PC-9 (cell line): ENCODE measurements around the gene IL1RAPL1. TPM values are rescaled to one million over a fixed set of nuclear protein-coding genes. Genes with fewer than 3 reads are reported as not detected.

Source experiments
- BruUV-seq: library from RNA; stranded (reverse); fragments of 400-500 nt; replicated peaks from 2 replicates; lab custom pipeline; 2021; lab: Mats Ljungman, UMichigan
- CTCF ChIA-PET: fragments of 300-600 bp; sonication (Branson Sonifier 250); formaldehyde crosslinking; loops from one replicate; lab custom pipeline; 2022; ENCODE audit warnings: antibody characterized with exemption; lab: Charles Lee
- POLR2A ChIA-PET: fragments of 300-600 bp; sonication (Branson Sonifier 250); formaldehyde crosslinking; loops from one replicate; lab custom pipeline; 2022; ENCODE audit warnings: antibody characterized with exemption; ENCODE audit not compliant: unreplicated experiment; lab: Charles Lee
- DNase-seq, 2 experiments: peaks; one replicate each; pipeline versions ENCODE4 v3.0.0 to v3.0.0-alpha.2; 2015 to 2022; ENCODE audit warnings: mixed read lengths in 1 of 2
- H2AFZ ChIP-seq: fragments of 200-600 bp; sonication (generic); 2 replicates; pipeline ENCODE4 v1.8.1; 2017; ENCODE audit warnings: antibody characterized with exemption
- H3F3A ChIP-seq: fragments of 200-600 bp; sonication (generic); 2 replicates; pipeline ENCODE4 v1.8.1; 2017; ENCODE audit warnings: antibody characterized with exemption, mild to moderate bottlenecking, low read depth; ENCODE audit not compliant: insufficient read depth
- H3K27ac ChIP-seq: fragments of 200-600 bp; sonication (generic); 2 replicates; pipeline ENCODE4 v1.6.1; 2016; ENCODE audit warnings: mixed run types
- H3K27me3 ChIP-seq: fragments of 200-600 bp; sonication (generic); 2 replicates; pipeline ENCODE4 v1.6.1; 2016; ENCODE audit warnings: low read depth, mixed run types; ENCODE audit not compliant: insufficient read depth
- H3K36me3 ChIP-seq: fragments of 200-600 bp; sonication (generic); 2 replicates; pipeline ENCODE4 v1.6.1; 2016; ENCODE audit warnings: low read depth, mixed run types
- H3K4me1 ChIP-seq: fragments of 200-600 bp; sonication (generic); replicated peaks from 2 replicates; pipeline ENCODE4 v1.6.1; 2016; ENCODE audit warnings: mixed run types; ENCODE audit not compliant: insufficient read depth
- H3K4me2 ChIP-seq: fragments of 200-600 bp; sonication (generic); 2 replicates; pipeline ENCODE4 v1.6.1; 2017; ENCODE audit warnings: mixed run types
- H3K4me3 ChIP-seq: fragments of 200-600 bp; sonication (generic); 2 replicates; pipeline ENCODE4 v1.6.1; 2016; ENCODE audit warnings: mixed run types
- H3K79me2 ChIP-seq: fragments of 200-600 bp; sonication (generic); 2 replicates; pipeline ENCODE4 v1.6.1; 2017; ENCODE audit warnings: low read depth, mixed run types
- H3K9me2 ChIP-seq: fragments of 200-600 bp; sonication (generic); 2 replicates; pipeline ENCODE4 v1.8.1; 2017; ENCODE audit warnings: mild to moderate bottlenecking; ENCODE audit not compliant: insufficient read depth
- H3K9me3 ChIP-seq: fragments of 200-600 bp; sonication (generic); 2 replicates; pipeline ENCODE4 v1.8.1; 2016; ENCODE audit warnings: low read depth; ENCODE audit not compliant: insufficient read depth
- H4K20me1 ChIP-seq: fragments of 200-600 bp; sonication (generic); 2 replicates; pipeline ENCODE4 v1.8.1; 2017; ENCODE audit not compliant: insufficient read depth
- EZH2 ChIP-seq: fragments of 200-600 bp; sonication (generic); IDR thresholded peaks from 2 replicates; pipeline ENCODE4 v1.8.0; 2017; ENCODE audit warnings: antibody characterized with exemption, low read depth
- intact Hi-C: fragments of 100-400 bp; cut with micrococcal nuclease; formaldehyde crosslinking; loops from one replicate; pipeline ENCODE4 v1.10.0; 2022; ENCODE audit not compliant: unreplicated experiment
- total RNA-seq: library from RNA; stranded (reverse); gene quantifications from 2 replicates; pipeline ENCODE4 v1.2.3, GENCODE V29; 2021
- TF ChIP-seq, protein P1 (sequence below): fragments of 200-600 bp; sonication (generic); conservative IDR thresholded peaks from 2 replicates; pipeline ENCODE4 v1.6.1; 2017; ENCODE audit warnings: mixed run types, antibody characterized with exemption, mild to moderate bottlenecking, moderate library complexity

The IL1RAPL1 gene
- total RNA-seq, 1 experiment from 2014 or later: 0.26 TPM

DNA sequence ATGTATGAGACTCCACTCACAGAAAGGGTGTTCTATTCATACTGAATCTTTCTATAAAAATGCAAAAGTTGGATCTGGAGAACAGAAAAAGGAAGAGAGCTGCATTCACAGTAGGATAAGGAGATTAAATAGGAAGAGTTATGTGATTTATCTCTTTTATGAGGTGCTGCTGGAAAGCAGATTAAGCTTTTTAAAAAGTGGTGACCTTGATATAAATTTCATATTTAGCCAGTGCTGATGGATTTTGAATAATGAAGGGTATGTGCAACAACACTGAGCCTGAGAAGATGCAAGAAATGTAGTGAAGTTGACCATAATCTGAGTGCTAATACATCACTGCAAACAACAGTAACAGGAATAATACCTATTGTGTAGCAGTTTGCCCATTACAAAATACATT is 795.6 kb downstream of the IL1RAPL1 start:
- ChIA-PET CTCF (no interaction called here), POLR2A (no interaction called here)
- DNase-seq: no peak
- TF ChIP-seq, protein P1, sequence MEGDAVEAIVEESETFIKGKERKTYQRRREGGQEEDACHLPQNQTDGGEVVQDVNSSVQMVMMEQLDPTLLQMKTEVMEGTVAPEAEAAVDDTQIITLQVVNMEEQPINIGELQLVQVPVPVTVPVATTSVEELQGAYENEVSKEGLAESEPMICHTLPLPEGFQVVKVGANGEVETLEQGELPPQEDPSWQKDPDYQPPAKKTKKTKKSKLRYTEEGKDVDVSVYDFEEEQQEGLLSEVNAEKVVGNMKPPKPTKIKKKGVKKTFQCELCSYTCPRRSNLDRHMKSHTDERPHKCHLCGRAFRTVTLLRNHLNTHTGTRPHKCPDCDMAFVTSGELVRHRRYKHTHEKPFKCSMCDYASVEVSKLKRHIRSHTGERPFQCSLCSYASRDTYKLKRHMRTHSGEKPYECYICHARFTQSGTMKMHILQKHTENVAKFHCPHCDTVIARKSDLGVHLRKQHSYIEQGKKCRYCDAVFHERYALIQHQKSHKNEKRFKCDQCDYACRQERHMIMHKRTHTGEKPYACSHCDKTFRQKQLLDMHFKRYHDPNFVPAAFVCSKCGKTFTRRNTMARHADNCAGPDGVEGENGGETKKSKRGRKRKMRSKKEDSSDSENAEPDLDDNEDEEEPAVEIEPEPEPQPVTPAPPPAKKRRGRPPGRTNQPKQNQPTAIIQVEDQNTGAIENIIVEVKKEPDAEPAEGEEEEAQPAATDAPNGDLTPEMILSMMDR: no peak
- TF ChIP-seq EZH2: no peak
- intact Hi-C loops: no loop called here
- no peaks in the 10 kb centered on the region for H3K36me3 ChIP-seq
- no peaks in the 10 kb centered on the region for H3K9me3 ChIP-seq
- no TSS peak for BruUV-seq
- H3K4me3 ChIP-seq: no peak overlapping the region
- no peaks in the 10 kb centered on the region for H3K27me3 ChIP-seq
- H3K4me2 ChIP-seq: no peak overlapping the region
- H3K27ac ChIP-seq: no peak overlapping the region
- H2AFZ ChIP-seq: no peak overlapping the region
- H3K79me2 ChIP-seq: no peaks in the 10 kb centered on the region
- H3K4me1 ChIP-seq: no peaks in the 10 kb centered on the region
- H4K20me1 ChIP-seq: no peaks in the 10 kb centered on the region
- H3F3A ChIP-seq: no peaks in the 10 kb centered on the region
- H3K9me2 ChIP-seq: no peaks in the 10 kb centered on the region

DNA sequence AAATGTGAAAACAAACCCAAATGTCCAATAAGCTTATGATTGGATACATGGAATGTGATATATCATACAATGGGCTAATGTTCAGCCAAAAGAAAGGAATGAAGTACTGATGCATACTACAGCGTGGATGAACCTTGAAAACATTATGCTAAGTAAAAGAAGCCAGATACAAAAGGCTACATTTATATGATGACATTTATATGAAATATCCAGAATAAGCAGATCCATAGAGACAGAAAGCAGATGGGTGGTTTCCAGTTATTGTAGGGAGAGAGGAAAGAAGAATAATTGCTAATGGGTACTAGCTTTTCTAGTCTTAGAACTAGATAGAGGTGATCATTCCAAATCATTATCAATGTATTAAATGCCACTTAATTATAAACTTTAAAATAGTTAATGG is 801.3 kb downstream of the IL1RAPL1 start:
- Histone ChIP-seq H3K9me2 (no peaks in the 10 kb centered on the region), H2AFZ (no peak overlapping the region), H3K79me2 (no peaks in the 10 kb centered on the region), H3K4me1 (no peaks in the 10 kb centered on the region), H4K20me1 (no peaks in the 10 kb centered on the region), H3K27ac (no peak overlapping the region), H3K4me3 (no peak overlapping the region), H3K36me3 (no peaks in the 10 kb centered on the region), H3F3A (no peaks in the 10 kb centered on the region), H3K9me3 (no peaks in the 10 kb centered on the region), H3K27me3 (no peaks in the 10 kb centered on the region), H3K4me2 (no peak overlapping the region)
- TF ChIP-seq EZH2: no peak
- TF ChIP-seq, protein P1: no peak
- ChIA-PET CTCF (no interaction called here), POLR2A (no interaction called here)
- intact Hi-C loops: no loop called here
- BruUV-seq: no TSS peak
- no peak for DNase-seq

DNA sequence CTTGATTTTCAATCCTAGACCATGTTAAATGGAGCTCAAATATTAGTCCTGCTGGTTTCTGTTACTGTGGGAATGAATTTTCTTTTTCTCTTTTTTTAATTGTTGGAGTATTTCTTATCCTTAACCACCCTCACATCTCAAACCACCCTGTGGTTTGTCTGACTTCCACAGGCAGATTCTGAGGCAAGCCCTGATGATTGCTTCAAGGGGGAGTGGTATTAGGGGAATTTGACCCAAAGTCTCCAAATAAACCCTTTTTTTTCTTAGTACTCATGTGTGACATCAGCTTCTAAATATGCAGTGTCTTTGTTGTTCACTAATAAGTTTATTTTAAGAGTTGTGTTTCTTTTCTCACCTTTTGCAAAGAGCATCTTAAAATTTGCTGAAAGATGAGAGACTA is 810.3 kb downstream of the IL1RAPL1 start:
- no peaks in the 10 kb centered on the region for H3K36me3 ChIP-seq
- no peaks in the 10 kb centered on the region for H3F3A ChIP-seq
- H3K27ac ChIP-seq: no peak overlapping the region
- POLR2A ChIA-PET: no interaction called here
- intact Hi-C loops: no loop called here
- CTCF ChIA-PET: no interaction called here
- DNase-seq: no peak
- no TSS peak for BruUV-seq
- H4K20me1 ChIP-seq: no peaks in the 10 kb centered on the region
- no peaks in the 10 kb centered on the region for H3K27me3 ChIP-seq
- no peak overlapping the region for H3K4me3 ChIP-seq
- H3K9me3 ChIP-seq: no peaks in the 10 kb centered on the region
- TF ChIP-seq, protein P1: no peak
- TF ChIP-seq EZH2: no peak
- no peak overlapping the region for H2AFZ ChIP-seq
- no peaks in the 10 kb centered on the region for H3K9me2 ChIP-seq
- H3K4me2 ChIP-seq: no peak overlapping the region
- H3K79me2 ChIP-seq: no peaks in the 10 kb centered on the region
- H3K4me1 ChIP-seq: no peaks in the 10 kb centered on the region
